HepG2 (cell line): ENCODE data around the gene SLC25A33. TPM values are rescaled to one million over a fixed set of nuclear protein-coding genes. Genes with fewer than 3 reads are reported as not detected.

Experiments used
- FOXM1 ChIP-seq: sonication (generic); formaldehyde crosslinking; IDR thresholded peaks from 2 replicates; pipeline ENCODE4 v1.5.0; 2020; ENCODE audit warnings: missing genetic modification reagents
- GMEB2 ChIP-seq: IDR thresholded peaks from 2 replicates; pipeline ENCODE4 v1.6.1; 2016; ENCODE audit warnings: missing biosample characterization, missing genetic modification reagents, low read depth
- HCFC1 ChIP-seq: fragments of 150-350 bp; IDR thresholded peaks from 2 replicates; pipeline ENCODE4 v1.6.1; 2014; ENCODE audit warnings: low read depth, low read length
- KMT2B ChIP-seq: IDR thresholded peaks from 2 replicates; pipeline ENCODE4 v1.6.1; 2016; ENCODE audit warnings: missing genetic modification reagents, missing compliant biosample characterization
- MEIS2 ChIP-seq: sonication (generic); formaldehyde crosslinking; IDR thresholded peaks from 2 replicates; pipeline ENCODE4 v1.9.0; 2021; ENCODE audit warnings: mild to moderate bottlenecking, missing genetic modification reagents
- MTF2 ChIP-seq: sonication (generic); formaldehyde crosslinking; IDR thresholded peaks from 2 replicates; pipeline ENCODE4 v1.5.0; 2020; ENCODE audit warnings: missing genetic modification reagents, borderline replicate concordance
- NRL ChIP-seq: sonication (generic); formaldehyde crosslinking; IDR thresholded peaks from 2 replicates; pipeline ENCODE4 v1.5.0; 2020; ENCODE audit warnings: missing genetic modification reagents, mild to moderate bottlenecking, moderate library complexity, borderline replicate concordance
- REST ChIP-seq, 2 experiments: IDR thresholded peaks; 2 replicates each; pipeline ENCODE4 v1.6.1; 2011 to 2012; ENCODE audit warnings: low read length in 2 of 2, borderline replicate concordance in 1 of 2, low read depth in 1 of 2, mild to moderate bottlenecking in 1 of 2, moderate library complexity in 1 of 2
- SMC3 ChIP-seq: IDR thresholded peaks from 2 replicates; pipeline ENCODE4 v1.6.1; 2011; ENCODE audit warnings: low read length, improper control_type of control experiment
- SNAPC5 ChIP-seq: sonication (generic); formaldehyde crosslinking; IDR thresholded peaks from 2 replicates; pipeline ENCODE4 v1.8.1; 2023; ENCODE audit warnings: mild to moderate bottlenecking, missing genetic modification reagents, borderline replicate concordance
- SOX6 ChIP-seq, 2 experiments: fragments of 450-650 bp in 1 of 2; sonication (generic) in 1 of 2; formaldehyde crosslinking in 1 of 2; IDR thresholded peaks; 2 replicates each; pipeline versions ENCODE4 v1.4.0 to v1.6.1; 2017 to 2020; ENCODE audit warnings: antibody characterized with exemption in 1 of 2, mild to moderate bottlenecking in 1 of 2, missing genetic modification reagents in 1 of 2
- TEAD3 ChIP-seq: optimal IDR thresholded peaks from 2 replicates; pipeline ENCODE3; 2016; ENCODE audit warnings: borderline replicate concordance
- ZFX ChIP-seq: sonication (generic); formaldehyde crosslinking; IDR thresholded peaks from 2 replicates; pipeline ENCODE4 v1.4.0; 2020; ENCODE audit warnings: mild to moderate bottlenecking, low read depth, missing genetic modification reagents, moderate library complexity
- ZNF431 ChIP-seq: sonication (generic); formaldehyde crosslinking; IDR thresholded peaks from 2 replicates; pipeline ENCODE4 v1.9.0; 2022; ENCODE audit warnings: missing genetic modification reagents, low read depth, mild to moderate bottlenecking, borderline replicate concordance
- polyA plus RNA-seq, 8 experiments: library from polyadenylated mRNA; depleted of rRNA in 3 of 8; stranded (reverse) in 7 of 8; unstranded in 1 of 8; fragments of >200 nt; fragmentation: Illumina TruSeq in 4 of 8; extraction: Trizol in 4 of 8; gene quantifications; 2 replicates each; pipeline versions ENCODE4 v1.2.1 to v1.2.3, GENCODE V29; 2011 to 2016; ENCODE audit warnings: low read depth in 4 of 8, missing spikeins in 1 of 8, mixed read lengths in 1 of 8; ENCODE audit not compliant: insufficient read depth in 1 of 8
- total RNA-seq, 5 experiments: library from RNA; depleted of rRNA; stranded (reverse); fragments of >200 nt; fragmentation: Illumina TruSeq; extraction: Trizol; gene quantifications; 2 replicates each; pipeline ENCODE4 v1.2.3, GENCODE V29; 2016; ENCODE audit warnings: low read depth in 1 of 5
- TF ChIP-seq, protein P1 (sequence below): sonication (generic); formaldehyde crosslinking; IDR thresholded peaks from 2 replicates; pipeline ENCODE4 v1.4.0; 2020; ENCODE audit warnings: mild to moderate bottlenecking, low read depth, missing genetic modification reagents
- TF ChIP-seq, protein P2 (sequence below): IDR thresholded peaks from 2 replicates; pipeline ENCODE4 v1.4.0; 2020; ENCODE audit warnings: mild to moderate bottlenecking, missing genetic modification reagents

The SLC25A33 gene
- total and polyA plus RNA-seq, 2 of the 13 experiments (the other 11 are each of a cell fraction or from before 2014, with no cell fraction given): 15.4 to 50.3 TPM

DNA sequence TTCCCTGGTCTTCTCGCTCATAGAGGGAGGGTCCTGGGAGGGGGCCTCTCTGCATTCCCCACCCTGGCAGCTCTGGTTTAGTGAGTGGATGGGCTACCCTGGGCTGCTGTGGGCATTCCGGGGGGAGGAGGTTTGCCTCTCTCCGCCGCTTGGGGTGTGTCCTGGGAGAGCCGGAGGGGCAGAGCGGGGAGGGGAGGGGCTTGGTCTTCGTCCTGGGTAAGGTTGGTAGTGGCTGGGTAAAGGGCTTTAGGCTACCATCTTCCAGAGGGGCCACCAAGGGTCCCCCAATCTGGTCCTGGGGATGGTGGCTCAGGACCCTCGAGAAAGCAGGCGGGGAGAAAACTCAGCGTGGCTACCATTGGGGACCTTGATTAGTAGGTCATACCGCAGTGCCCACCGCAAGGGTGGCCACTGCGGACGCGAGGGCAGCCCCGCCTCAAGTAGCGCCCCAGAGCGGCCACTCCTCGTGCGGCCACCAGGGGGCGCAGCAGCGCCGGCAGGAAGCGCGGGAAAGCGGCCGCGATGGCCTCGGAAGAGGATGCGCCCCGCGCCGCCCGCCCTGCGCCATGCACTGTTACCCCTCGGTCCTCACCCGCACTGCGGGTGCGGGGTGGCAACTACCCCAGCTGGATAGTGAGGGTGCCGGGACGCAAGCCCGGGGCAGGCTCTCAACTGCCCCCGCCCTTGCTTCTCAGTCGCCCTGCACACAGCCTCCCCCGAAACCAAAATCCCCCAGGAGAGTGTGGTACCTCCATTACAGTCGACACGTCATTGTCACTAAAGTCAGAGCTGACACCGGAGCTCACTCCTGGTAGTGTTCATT lies 44.1 kb upstream of the SLC25A33 start (continued):
- no peak for TF ChIP-seq MTF2 (CRISPR knock-in tag)
- no peak for TF ChIP-seq HCFC1
- peak; percentile 30; the same call in 1 of the 2 replicates for TF ChIP-seq NRL
- TF ChIP-seq KMT2B (CRISPR knock-in tag): no peak
- peak; percentile 46; the same call in 1 of the 2 replicates for TF ChIP-seq SMC3
- no peak for TF ChIP-seq FOXM1 (CRISPR knock-in tag)
- TF ChIP-seq SOX6 (IDR thresholded peaks at IDR 0.05): no peak
- TF ChIP-seq SOX6 (CRISPR knock-in tag; IDR thresholded peaks at IDR 0.05): peak; percentile 23; the same call in 1 of the 2 replicates
- TF ChIP-seq REST (IDR thresholded peaks at IDR 0.05; ENCODE audit: borderline replicate concordance in 1 of 2, low read depth in 1 of 2, low read length in 2 of 2): no peak
- TF ChIP-seq, protein P1, sequence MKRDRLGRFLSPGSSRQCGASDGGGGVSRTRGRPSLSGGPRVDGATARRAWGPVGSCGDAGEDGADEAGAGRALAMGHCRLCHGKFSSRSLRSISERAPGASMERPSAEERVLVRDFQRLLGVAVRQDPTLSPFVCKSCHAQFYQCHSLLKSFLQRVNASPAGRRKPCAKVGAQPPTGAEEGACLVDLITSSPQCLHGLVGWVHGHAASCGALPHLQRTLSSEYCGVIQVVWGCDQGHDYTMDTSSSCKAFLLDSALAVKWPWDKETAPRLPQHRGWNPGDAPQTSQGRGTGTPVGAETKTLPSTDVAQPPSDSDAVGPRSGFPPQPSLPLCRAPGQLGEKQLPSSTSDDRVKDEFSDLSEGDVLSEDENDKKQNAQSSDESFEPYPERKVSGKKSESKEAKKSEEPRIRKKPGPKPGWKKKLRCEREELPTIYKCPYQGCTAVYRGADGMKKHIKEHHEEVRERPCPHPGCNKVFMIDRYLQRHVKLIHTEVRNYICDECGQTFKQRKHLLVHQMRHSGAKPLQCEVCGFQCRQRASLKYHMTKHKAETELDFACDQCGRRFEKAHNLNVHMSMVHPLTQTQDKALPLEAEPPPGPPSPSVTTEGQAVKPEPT (CRISPR knock-in tag): 0 out of 2 replicates have a peak, but pooled peaks have one; percentile 37
- no peak for TF ChIP-seq TEAD3 (CRISPR knock-in tag)
- no peak for TF ChIP-seq GMEB2
- TF ChIP-seq MEIS2: no peak
- TF ChIP-seq ZFX (CRISPR knock-in tag): no peak
- TF ChIP-seq ZNF431 (CRISPR knock-in tag): no peak
- TF ChIP-seq, protein P2, sequence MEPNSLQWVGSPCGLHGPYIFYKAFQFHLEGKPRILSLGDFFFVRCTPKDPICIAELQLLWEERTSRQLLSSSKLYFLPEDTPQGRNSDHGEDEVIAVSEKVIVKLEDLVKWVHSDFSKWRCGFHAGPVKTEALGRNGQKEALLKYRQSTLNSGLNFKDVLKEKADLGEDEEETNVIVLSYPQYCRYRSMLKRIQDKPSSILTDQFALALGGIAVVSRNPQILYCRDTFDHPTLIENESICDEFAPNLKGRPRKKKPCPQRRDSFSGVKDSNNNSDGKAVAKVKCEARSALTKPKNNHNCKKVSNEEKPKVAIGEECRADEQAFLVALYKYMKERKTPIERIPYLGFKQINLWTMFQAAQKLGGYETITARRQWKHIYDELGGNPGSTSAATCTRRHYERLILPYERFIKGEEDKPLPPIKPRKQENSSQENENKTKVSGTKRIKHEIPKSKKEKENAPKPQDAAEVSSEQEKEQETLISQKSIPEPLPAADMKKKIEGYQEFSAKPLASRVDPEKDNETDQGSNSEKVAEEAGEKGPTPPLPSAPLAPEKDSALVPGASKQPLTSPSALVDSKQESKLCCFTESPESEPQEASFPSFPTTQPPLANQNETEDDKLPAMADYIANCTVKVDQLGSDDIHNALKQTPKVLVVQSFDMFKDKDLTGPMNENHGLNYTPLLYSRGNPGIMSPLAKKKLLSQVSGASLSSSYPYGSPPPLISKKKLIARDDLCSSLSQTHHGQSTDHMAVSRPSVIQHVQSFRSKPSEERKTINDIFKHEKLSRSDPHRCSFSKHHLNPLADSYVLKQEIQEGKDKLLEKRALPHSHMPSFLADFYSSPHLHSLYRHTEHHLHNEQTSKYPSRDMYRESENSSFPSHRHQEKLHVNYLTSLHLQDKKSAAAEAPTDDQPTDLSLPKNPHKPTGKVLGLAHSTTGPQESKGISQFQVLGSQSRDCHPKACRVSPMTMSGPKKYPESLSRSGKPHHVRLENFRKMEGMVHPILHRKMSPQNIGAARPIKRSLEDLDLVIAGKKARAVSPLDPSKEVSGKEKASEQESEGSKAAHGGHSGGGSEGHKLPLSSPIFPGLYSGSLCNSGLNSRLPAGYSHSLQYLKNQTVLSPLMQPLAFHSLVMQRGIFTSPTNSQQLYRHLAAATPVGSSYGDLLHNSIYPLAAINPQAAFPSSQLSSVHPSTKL (CRISPR knock-in tag): peak; percentile 13; the same call in 1 of the 2 replicates
- no peak for TF ChIP-seq SNAPC5
